HG03521 (cell line): ENCODE data around the gene CLSTN2.

Source experiments
- ATAC-seq: cut with Tn5 transposase; IDR thresholded peaks from one replicate; pipeline ENCODE4 v1.9.1; 2021; ENCODE audit warnings: mild to moderate bottlenecking, moderate library complexity; ENCODE audit not compliant: unreplicated experiment

CLSTN2 gene

GRCh38 chr3:140470211-140470610 lies 535.2 kb downstream of the CLSTN2 start:
- ATAC-seq: no peak

DNA sequence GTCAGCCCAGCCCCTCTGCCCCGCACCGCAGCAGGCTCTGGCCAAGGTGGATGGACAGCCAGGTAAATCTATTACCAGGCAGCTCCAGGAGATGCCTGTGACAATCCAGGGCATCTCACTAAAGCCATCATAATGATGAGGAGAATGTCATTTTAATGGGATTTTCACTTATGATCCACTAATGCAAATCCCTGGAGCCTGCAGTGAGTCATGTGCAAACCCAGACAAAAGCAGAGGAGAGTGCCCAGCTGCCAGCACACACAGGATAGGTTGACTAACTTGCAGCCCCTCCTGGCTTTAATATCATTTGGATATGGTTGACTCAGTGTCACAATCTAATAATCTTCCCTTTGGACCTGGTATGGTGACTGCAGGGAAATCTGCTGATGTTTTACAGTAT lies 536.0 kb downstream of the CLSTN2 start:
- ATAC-seq: no peak

- no peak for ATAC-seq
Measured at GRCh38 chr3:140472306-140473020, 537.5 kb downstream of the CLSTN2 start.

GRCh38 chr3:140487566-140487965 lies 552.6 kb downstream of the CLSTN2 start:
- no peak for ATAC-seq

DNA sequence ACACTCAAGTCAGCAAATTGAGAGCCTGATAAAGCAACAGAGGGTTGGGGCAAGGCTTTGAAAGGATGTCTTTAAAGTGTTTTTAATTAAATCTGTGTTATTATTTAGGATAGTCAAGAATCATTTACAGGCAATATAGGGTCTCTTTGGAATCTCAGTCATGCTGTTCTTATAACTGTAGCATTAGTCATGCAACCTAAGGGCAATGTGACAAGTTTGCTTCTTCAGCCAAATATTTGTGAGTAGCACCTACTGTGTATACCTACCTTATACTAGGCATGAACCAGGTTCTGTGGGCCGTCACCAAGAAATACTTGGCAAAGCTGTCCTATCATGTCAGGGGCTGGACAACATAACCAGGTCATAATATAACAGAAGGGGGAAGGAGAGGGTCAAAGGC lies 558.3 kb downstream of the CLSTN2 start:
- no peak for ATAC-seq

GRCh38 chr3:140494970-140495369 lies 560.0 kb downstream of the CLSTN2 start:
- no peak for ATAC-seq

DNA sequence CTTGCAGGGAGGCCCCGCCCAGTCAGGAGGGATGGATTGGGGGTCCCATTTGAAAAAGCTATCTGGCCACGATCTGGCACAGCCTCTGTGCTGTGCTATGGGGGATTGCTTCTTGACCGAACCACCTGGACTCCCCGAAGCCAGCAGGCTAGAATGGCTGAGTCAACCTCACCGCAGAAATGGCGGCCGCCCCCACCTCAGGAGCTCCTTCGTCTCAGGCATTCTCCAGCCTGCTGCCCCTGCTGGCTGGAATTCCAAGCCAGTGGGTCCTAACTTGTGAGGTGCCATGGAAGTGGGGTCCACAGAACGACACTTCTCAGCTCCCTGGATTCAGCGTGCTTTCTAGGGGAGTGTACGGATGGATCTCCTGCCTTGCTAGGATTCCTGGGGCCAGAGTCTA lies 562.3 kb downstream of the CLSTN2 start:
- no peak for ATAC-seq

DNA sequence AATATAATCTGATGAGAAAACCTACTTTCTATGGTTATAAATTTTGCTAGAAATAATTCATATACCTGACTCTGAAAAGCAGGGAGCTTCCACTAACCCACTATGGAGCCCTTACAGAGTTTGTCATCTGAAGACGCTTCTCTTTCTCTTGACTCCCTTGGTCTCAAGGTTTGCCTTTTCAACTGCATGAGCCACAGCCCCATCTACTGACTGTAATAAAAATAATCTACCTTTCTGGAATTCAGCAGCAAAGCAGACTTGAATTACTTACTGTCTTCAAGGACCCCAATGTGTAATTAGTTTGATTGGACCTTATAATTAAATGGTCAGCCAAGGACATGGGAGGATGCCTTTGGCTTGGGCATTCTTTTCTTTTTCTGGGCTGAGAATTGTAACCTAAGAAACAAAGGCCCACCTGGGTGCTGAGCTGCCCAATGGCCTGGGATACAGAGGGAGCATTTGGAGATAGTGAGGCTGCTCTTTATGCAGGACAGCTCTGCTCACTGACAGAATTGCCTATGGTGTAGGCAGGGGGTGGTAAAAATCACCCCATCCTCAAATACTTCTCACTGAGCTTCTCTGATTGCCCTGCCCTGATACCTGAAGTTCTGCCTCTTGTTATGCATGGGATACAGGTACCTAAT lies 564.3 kb downstream of the CLSTN2 start:
- ATAC-seq: no peak

DNA sequence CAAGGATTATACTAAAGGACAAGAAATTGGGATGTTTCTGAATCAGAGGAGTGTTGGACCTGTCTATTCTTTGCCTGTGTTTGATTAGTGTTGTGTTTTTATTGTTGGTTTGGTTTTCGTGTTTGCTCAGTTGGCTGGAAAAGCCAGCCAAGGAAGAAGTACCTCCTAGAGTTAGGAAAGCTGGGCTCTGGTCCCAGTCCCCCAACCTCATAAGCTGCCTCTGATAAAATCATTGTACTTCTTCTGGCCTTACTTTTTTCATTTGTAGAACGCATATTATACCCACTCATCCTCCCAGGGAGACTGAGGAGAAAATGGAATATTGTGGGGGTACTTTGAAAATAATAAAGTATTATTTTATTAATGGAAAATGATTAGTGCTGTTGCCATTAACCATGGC lies 565.5 kb downstream of the CLSTN2 start:
- ATAC-seq: no peak

DNA sequence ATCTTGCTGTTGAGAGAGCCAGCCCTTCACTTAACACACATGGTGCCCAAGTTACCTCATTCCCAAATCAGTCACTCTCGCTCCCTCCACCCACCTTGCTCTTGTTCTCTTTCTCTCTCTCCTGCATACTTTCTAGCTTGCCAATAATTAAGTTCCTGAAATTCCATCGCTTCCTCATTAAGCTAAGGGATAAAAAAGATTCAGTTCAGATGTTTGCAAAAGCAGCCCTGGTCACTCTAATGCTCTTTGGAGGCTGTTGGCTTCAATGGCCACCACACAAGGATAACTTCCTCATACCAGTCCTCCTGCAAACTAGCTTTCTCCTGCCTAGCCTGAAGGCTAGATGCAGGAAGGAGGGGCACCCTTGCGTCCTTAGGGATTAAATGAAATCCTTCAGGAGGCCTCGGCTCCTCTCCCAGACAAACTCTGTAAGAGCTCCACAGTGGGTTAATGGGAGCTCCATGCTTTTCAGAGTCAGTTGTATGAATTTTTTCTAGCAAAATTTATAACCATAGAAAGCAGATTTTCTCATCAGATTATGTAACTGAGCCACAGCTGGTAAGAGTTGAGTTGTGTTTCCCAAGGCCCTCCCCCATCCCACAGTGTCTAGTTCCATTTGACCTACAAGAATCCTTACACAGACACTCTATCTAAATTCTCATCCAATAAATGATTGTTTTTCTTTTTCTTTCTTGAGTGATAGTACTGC lies 566.2 kb downstream of the CLSTN2 start:
- no peak for ATAC-seq

DNA sequence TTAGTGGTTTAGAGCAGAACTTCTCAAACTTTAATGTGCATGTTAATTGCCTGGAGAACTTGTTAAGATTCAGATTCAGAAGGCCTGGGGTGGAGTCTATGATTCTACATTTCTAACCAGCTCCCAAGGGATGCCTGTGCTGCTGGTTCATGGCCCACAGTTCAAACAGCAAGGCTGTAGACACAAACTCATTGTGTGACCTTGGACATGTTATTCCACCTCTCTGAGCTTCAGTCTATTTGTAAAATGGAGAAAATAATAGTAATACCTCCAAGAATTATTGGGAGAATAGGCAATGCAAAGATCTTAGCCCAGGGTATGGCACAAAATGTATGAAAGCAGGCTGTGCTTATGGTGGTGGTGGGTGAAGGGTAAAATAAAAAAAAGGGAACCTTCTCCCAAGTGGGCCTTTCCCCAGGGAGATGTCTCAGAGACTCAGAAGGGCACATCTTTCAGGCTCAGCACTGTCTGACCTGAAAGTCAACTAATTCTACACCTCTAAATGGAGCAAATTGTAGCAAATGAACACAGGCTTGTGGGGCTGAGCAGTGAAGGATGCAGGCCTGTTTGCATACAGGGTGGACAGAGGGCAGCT lies 566.9 kb downstream of the CLSTN2 start:
- no peak for ATAC-seq

GRCh38 chr3:140505213-140505612 lies 570.2 kb downstream of the CLSTN2 start:
- ATAC-seq: peak; percentile 56

DNA sequence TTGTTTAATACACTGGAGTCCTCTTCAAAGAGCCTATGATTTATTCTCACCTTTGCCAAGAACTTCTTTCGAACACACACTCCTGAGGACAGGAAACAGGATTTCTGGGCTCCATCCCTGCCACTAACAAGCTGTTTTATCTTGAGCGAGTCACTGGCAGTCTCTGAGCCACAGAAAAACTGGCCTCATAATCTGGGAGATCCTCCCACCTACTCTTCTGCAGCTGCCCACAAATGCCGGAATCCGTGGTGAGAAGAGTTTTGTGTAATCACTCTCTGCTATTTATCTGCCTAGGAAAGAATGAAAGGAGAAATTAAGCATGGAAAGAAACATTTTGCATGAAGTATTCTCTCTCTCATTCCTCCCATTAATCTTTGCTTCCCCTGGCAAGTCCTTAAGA lies 570.9 kb downstream of the CLSTN2 start:
- ATAC-seq: no peak

GRCh38 chr3:140508550-140508949 lies 573.6 kb downstream of the CLSTN2 start:
- ATAC-seq: no peak

GRCh38 chr3:140509534-140509933 lies 574.5 kb downstream of the CLSTN2 start:
- no peak for ATAC-seq

DNA sequence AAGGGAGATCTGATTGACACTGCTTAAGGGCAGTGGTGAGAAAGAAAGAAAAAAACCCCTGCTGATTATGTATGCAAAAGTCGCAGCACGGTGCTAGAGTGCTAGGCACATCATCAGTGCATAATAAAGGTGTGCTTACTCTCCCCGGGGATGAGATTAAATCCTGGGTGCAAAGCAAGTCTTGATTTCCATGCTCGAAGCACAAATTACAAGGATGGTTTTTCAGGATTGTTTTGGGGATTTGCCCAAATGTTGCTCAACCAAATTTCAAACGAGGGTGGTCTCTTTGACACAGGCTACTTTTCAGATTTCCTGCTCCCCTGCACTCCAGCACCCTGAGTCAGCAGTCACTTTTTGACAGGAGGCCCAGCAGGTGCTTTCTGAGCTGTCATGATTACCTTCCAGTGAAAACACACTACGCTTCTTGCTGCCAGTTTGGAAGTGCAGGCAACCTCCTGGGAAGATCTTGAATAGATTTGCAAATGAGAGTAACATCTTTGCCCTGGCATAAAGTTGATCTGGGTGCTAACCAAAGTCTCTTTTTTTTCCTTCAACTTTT lies 575.4 kb downstream of the CLSTN2 start:
- no peak for ATAC-seq

DNA sequence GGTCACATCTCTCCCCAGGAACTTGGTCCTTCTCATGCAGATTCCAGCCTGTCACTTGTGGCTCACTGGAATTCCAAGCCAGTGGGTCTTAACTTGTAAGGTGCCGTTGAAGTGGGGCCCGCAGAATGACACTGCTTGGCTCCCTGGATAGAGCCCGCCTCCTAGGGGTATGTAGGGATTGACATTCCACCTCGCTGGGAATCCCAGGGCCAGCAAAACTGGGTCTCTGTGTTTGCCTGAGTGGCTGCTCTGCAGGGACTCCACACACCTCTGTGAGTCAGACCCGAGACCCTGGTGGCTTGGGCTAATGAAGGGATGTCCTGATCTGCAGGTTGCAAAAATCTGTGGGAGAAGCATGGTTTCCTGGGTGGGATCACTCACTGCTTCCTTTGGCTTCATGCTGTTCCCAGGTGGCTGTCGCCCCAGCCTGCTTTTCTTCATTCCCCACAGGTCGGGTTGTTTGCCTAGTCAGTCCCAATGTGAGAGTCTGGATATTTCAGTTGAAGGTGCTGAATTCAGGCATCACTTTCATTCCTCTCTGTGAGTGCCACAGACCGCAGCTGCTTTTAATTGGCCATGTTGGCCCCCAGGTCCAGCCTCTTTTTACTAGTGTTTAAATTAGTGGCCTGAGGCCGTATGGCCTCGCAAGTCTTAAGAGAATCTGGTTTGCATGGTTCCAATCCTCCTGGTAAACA lies 586.9 kb downstream of the CLSTN2 start:
- ATAC-seq: no peak

DNA sequence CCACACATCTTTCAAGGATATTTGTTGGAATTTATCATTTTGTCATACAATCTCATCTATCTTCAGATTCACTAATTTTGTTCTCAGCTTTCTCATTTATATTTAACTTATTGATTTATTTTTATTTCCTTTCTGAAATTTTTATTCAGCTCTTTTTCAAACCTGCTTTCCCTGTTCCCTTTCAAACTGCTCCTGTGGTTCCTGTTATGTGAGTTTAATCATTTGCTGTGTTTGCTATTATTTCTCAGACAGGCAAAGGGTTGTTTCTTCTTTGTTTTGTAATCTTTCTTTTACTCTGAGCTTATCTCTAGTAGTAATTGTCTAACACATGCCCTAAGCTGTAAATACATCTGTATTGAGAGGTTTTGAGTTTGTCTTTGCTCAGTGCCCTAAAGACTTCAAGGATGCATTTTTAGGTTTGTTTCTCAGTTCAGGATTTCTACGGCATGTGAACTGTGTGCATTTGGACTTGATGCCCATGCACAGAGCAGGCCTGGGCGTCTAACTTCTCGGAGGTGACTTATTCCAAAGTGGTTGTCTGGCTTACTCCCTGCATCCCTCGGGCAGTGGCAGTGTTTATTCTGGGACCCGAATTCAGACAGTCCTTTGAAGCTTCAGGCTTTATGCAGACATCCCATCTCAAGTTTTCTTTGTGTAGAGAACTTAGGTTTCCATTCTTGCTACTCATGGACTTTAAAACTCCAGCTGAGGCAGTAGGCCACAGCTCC lies 587.8 kb downstream of the CLSTN2 start:
- ATAC-seq: no peak

DNA sequence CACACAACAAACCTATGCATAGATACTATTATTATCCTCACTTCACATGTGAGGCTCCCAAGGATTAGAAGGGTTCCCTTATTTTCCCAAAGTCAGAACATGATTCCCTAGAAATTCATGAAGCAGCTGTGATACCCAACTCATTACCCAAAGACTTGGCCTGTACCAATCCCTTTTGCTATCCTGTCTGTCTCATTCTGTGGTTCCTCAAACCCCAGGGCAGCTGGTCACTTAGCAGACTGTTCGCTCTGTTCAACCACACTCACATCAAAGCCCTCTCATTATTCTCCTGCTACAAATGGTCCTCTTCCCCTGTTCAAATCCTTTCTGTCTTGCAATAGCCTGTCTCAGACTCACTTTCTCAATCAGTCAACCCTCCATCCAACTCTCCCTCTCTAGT lies 588.6 kb downstream of the CLSTN2 start:
- ATAC-seq: no peak

DNA sequence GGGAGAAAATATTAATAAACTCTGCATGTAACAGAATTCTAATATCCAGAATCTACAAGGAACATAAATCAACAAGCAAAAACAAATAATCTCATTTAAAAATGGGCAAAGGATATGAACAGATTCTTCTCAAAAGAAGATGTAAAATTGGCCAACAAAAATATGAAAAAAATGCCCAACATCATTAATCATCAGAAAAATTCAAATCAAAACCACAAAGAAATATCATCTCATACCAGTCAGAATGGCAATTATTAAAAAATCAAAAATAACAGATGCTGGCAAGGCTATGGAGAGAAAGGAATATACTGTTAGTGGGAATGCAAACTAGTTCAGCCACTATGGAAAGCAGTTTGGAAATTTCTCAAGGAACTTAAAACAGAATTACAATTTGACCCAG lies 592.2 kb downstream of the CLSTN2 start:
- ATAC-seq: no peak
